ENCODE results near the gene VBP1.
"Not testable (repeated sequence)": the region's sequence is repeated elsewhere in the genome, so short reads cannot be mapped to it uniquely, and the experiment has no call there.

The VBP1 gene

DNA sequence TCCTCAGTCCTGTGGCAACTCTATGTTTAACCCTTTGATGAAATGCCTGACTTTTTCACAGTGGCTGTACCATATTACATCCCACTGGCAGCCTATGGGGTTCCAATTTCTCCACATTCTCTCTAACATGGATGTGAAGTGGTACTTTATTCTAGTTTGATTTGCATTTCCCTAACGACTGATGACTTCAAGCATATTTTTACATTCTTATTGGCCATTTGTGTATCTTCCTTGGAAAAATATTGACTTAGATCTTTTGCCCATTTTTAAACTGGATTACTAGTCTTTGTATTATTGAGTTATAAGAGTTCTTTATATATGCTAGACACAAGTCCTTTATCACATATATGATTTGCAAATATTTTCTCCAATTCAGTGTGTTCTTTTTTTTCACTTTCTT is 50.2 kb downstream of the VBP1 start:
- DNase-seq = no peak

DNA sequence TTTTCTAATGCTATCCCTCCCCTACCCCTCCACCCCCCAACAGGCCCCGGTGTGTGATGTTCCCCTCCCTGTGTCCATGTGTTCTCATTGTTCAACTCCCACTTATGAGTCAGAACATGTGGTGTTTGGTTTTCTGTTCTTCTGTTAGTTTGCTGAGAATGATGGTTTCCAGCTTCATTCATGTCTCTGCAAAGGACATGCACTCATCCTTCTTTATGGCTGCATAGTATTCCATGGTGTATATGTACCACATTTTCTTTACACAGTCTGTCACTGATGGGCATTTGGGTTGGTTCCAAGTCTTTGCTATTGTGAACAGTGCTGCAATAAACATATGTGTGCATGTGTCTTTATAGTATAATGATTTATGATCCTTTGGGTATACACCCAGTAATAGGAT is 51.7 kb downstream of the VBP1 start:
- not testable (repeated sequence) for DNase-seq

DNA sequence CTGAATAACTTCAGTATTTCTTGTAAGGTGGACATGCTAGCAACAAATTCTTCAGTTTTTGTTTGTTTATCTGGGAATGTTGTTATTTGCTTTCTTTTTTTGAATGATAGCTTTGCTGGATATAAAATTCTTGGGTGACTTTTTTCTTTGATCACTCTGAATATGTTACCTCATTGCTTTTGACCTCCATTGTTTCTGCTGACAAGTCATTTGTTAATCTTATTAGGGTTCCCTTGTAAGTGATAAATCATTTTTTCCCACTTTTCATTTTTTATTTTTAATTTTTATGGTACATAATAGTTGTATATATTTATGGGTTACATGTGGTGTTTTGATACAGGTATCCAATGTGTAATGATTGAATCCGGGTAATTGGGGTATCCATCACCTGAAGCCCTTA is 54.7 kb downstream of the VBP1 start:
- DNase-seq = no peak

DNA sequence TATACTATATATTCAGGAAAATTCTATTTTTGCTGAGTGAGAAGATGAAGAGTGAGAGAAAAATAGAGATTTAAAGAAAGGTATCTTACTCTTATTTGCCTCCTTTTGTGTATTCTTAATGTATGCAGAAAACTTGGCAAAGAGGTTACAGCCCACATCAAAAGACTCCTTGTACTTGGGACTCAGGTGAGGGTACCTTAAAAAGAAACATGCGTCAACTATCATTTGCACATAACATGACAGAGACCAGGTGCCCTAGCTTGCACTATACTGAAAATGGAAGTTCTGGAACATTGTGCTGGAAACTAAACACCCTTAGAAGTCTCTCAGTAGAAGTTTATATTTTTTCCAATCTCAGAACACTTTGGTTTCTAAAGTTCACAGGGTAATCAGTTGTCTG is 63.6 kb downstream of the VBP1 start:
- DNase-seq = no peak
